H9 (cell line): Measurements from ENCODE around the gene MYLK. TPM values are rescaled to one million over a fixed set of nuclear protein-coding genes. Genes with fewer than 3 reads are reported as not detected.

Experiments
- DNase-seq: peaks from one replicate; pipeline ENCODE4 v3.0.0-alpha.2; 2017
- H2AFZ ChIP-seq: one replicate; pipeline ENCODE4 v1.6.1; 2013; ENCODE audit warnings: mild to moderate bottlenecking, low read length, control low read depth, moderate library complexity
- H2AK5ac ChIP-seq: 2 replicates; pipeline ENCODE4 v1.6.1; 2013; ENCODE audit warnings: low read length, control low read depth, mixed read lengths; ENCODE audit not compliant: insufficient read length
- H2BK120ac ChIP-seq: one replicate; pipeline ENCODE4 v1.6.1; 2013; ENCODE audit warnings: low read depth, mild to moderate bottlenecking, low read length, control low read depth, inconsistent platforms; ENCODE audit not compliant: poor library complexity, severe bottlenecking
- H2BK12ac ChIP-seq: 2 replicates; pipeline ENCODE4 v1.6.1; 2013; ENCODE audit warnings: low read length, control low read depth, mixed read lengths, low read depth; ENCODE audit not compliant: insufficient read length
- H2BK15ac ChIP-seq: 2 replicates; pipeline ENCODE4 v1.6.1; 2013; ENCODE audit warnings: low read depth, low read length, control low read depth
- H2BK20ac ChIP-seq: one replicate; pipeline ENCODE4 v1.6.1; 2013; ENCODE audit warnings: low read depth, mild to moderate bottlenecking, low read length, control low read depth, inconsistent platforms; ENCODE audit not compliant: poor library complexity, severe bottlenecking
- H2BK5ac ChIP-seq: 2 replicates; pipeline ENCODE4 v1.6.1; 2013; ENCODE audit warnings: low read length, control low read depth, mixed read lengths; ENCODE audit not compliant: insufficient read length
- H3K14ac ChIP-seq: 2 replicates; pipeline ENCODE4 v1.6.1; 2013; ENCODE audit warnings: low read length, control low read depth; ENCODE audit not compliant: insufficient read depth
- H3K18ac ChIP-seq: 2 replicates; pipeline ENCODE4 v1.6.1; 2013; ENCODE audit warnings: low read depth, mild to moderate bottlenecking, mixed read lengths, low read length, control low read depth; ENCODE audit not compliant: insufficient read length
- H3K23ac ChIP-seq: 2 replicates; pipeline ENCODE4 v1.6.1; 2013; ENCODE audit warnings: low read length, control low read depth, mixed read lengths, low read depth; ENCODE audit not compliant: insufficient read length
- H3K23me2 ChIP-seq: 2 replicates; pipeline ENCODE4 v1.6.1; 2013; ENCODE audit warnings: low read depth, mild to moderate bottlenecking, mixed read lengths, low read length, control low read depth; ENCODE audit not compliant: insufficient read length, poor library complexity, severe bottlenecking
- H3K27ac ChIP-seq: 2 replicates; pipeline ENCODE4 v1.5.1; 2013; ENCODE audit warnings: low read length, control low read depth, mixed read lengths, low read depth; ENCODE audit not compliant: insufficient read length
- H3K27me3 ChIP-seq: 2 replicates; pipeline ENCODE4 v1.6.1; 2013; ENCODE audit warnings: low read length, control low read depth, inconsistent platforms; ENCODE audit not compliant: insufficient read depth
- H3K4ac ChIP-seq: 2 replicates; pipeline ENCODE4 v1.6.1; 2013; ENCODE audit warnings: low read depth, mild to moderate bottlenecking, control low read depth, inconsistent platforms, low read length, moderate library complexity
- H3K4me1 ChIP-seq: 2 replicates; pipeline ENCODE4 v1.6.1; 2013; ENCODE audit warnings: low read length, control low read depth, inconsistent platforms; ENCODE audit not compliant: insufficient read depth
- H3K4me2 ChIP-seq: 2 replicates; pipeline ENCODE4 v1.6.1; 2013; ENCODE audit warnings: low read length, control low read depth, mixed read lengths; ENCODE audit not compliant: insufficient read length, insufficient read depth
- H3K56ac ChIP-seq: 2 replicates; pipeline ENCODE4 v1.6.1; 2013; ENCODE audit warnings: low read depth, mild to moderate bottlenecking, mixed read lengths, low read length, control low read depth; ENCODE audit not compliant: insufficient read length
- H3K79me1 ChIP-seq: 2 replicates; pipeline ENCODE4 v1.6.1; 2013; ENCODE audit warnings: low read depth, mild to moderate bottlenecking, moderate library complexity, low read length, control low read depth, inconsistent platforms; ENCODE audit not compliant: insufficient read depth, poor library complexity, severe bottlenecking
- H3K79me2 ChIP-seq: 2 replicates; pipeline ENCODE4 v1.6.1; 2013; ENCODE audit warnings: low read length, control low read depth, inconsistent platforms; ENCODE audit not compliant: insufficient read depth
- H3K9ac ChIP-seq: 2 replicates; pipeline ENCODE4 v1.6.1; 2013; ENCODE audit warnings: low read length, control low read depth, mixed read lengths; ENCODE audit not compliant: insufficient read length; ENCODE audit errors: extremely low read depth
- H3K9me3 ChIP-seq: one replicate; pipeline ENCODE4 v1.6.1; 2013; ENCODE audit warnings: low read depth, low read length, inconsistent platforms; ENCODE audit not compliant: control insufficient read depth
- H3T11ph ChIP-seq: one replicate; pipeline ENCODE4 v1.6.1; 2013; ENCODE audit warnings: mild to moderate bottlenecking, low read length, control low read depth, inconsistent platforms
- H4K20me1 ChIP-seq: one replicate; pipeline ENCODE4 v1.6.1; 2013; ENCODE audit not compliant: control insufficient read depth, insufficient read length, insufficient read depth
- H4K5ac ChIP-seq: 2 replicates; pipeline ENCODE4 v1.6.1; 2013; ENCODE audit warnings: low read depth, mild to moderate bottlenecking, mixed read lengths, low read length, control low read depth; ENCODE audit not compliant: insufficient read length
- H4K8ac ChIP-seq: replicated peaks from 2 replicates; pipeline ENCODE4 v1.6.1; 2013; ENCODE audit warnings: low read length, control low read depth, mixed read lengths, low read depth; ENCODE audit not compliant: insufficient read length
- H4K91ac ChIP-seq: 2 replicates; pipeline ENCODE4 v1.6.1; 2013; ENCODE audit warnings: low read depth, mild to moderate bottlenecking, moderate library complexity, mixed read lengths, low read length, control low read depth; ENCODE audit not compliant: insufficient read length
- H3K27ac Mint-ChIP-seq, 3 experiments: 2 replicates in 2 of 3; 3 replicates in 1 of 3; pipeline ENCODE4 v1.8.0; 2020 to 2021; ENCODE audit warnings: mixed read lengths in 3 of 3, mild to moderate bottlenecking in 1 of 3, moderate library complexity in 1 of 3
- H3K27me3 Mint-ChIP-seq: 2 replicates; pipeline ENCODE4 v1.8.0; 2021; ENCODE audit warnings: low read depth, mild to moderate bottlenecking, moderate library complexity, mixed read lengths
- H3K36me3 Mint-ChIP-seq, 3 experiments: 2 replicates in 2 of 3; 3 replicates in 1 of 3; pipeline ENCODE4 v1.8.0; 2020 to 2021; ENCODE audit warnings: low read depth in 3 of 3, mixed read lengths in 3 of 3; ENCODE audit not compliant: insufficient read depth in 1 of 3
- H3K4me1 Mint-ChIP-seq, 2 experiments: 2 replicates each; pipeline ENCODE4 v1.8.0; 2020; ENCODE audit warnings: mixed read lengths in 2 of 2
- H3K4me3 Mint-ChIP-seq, 2 experiments: 2 replicates in 1 of 2; 3 replicates in 1 of 2; pipeline ENCODE4 v1.8.0; 2020 to 2021; ENCODE audit warnings: mild to moderate bottlenecking in 2 of 2, mixed read lengths in 2 of 2, moderate library complexity in 1 of 2
- H3K9me3 Mint-ChIP-seq, 2 experiments: 2 replicates in 1 of 2; 3 replicates in 1 of 2; pipeline ENCODE4 v1.8.0; 2020; ENCODE audit warnings: mild to moderate bottlenecking in 2 of 2, mixed read lengths in 2 of 2, moderate library complexity in 1 of 2
- WGBS: extraction: QIAGEN DNeasy Blood & Tissue Kit; methylation state at CpG from one replicate; pipeline ENCODE4 v1.1.7; 2013; ENCODE audit warnings: missing lambda C conversion rate, low lambda C conversion rate, mixed read lengths; ENCODE audit not compliant: insufficient read length; ENCODE audit errors: extremely low coverage; 5-methylcytosine and 5-hydroxymethylcytosine counted together
- total RNA-seq: library from RNA; stranded (reverse); gene quantifications from 2 replicates; pipeline ENCODE4 v1.2.1, GENCODE V29; 2021
- TF ChIP-seq, protein P1 (sequence below): fragments of 200-600 bp; sonication (generic); conservative IDR thresholded peaks from 3 replicates; pipeline ENCODE4 v1.8.0; 2021; ENCODE audit warnings: antibody characterized with exemption, mild to moderate bottlenecking

The MYLK gene
- total RNA-seq, 1 experiment from 2014 or later = 10.1 TPM

DNA sequence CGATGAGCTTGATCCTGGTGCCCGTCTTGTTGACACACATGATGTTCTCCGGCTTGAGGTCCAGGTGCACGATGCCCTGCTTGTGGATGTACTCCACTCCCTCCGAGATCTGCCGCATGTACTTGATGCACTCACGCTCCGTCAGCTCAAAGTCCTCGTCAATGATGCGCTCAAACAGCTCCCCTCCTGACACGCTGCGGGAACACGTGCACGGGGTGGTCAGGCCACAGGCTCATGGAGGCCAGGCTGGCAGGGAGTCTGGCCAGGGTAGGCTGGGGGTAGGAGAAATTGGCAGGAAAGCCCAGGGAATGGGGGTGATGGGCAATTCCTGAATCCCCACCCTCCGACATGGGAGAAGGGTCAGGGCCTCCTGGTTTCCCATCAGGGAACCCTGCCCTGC is 243.8 kb downstream of the MYLK start:
- H3K4me2 ChIP-seq = no peak overlapping the region
- Mint-ChIP-seq H3K27ac (peak overlapping the region in 1 of 3 experiments; percentile 37; a peak in 2 of 7 replicates), H3K27me3 (no peaks in the 10 kb centered on the region), H3K9me3 (no peaks in the 10 kb centered on the region), H3K36me3 (no peaks in the 10 kb centered on the region; a peak in 1 of 7 replicates), H3K4me1 (peaks cover 32 to 47% of the 10 kb centered on the region in 2 experiments), H3K4me3 (no peak overlapping the region; a peak in 1 of 5 replicates)
- H3K4ac ChIP-seq = no peak overlapping the region
- no peak overlapping the region for H2BK5ac ChIP-seq
- no peak overlapping the region for H2AFZ ChIP-seq
- no peak overlapping the region for H2BK20ac ChIP-seq
- H4K5ac ChIP-seq = no peak overlapping the region
- H3K14ac ChIP-seq = no peak overlapping the region; the same call in 1 of the 2 replicates
- H3K79me2 ChIP-seq = no peaks in the 10 kb centered on the region
- no peak overlapping the region for H2AK5ac ChIP-seq
- H3T11ph ChIP-seq = no peak overlapping the region
- H4K91ac ChIP-seq = no peak overlapping the region
- H2BK120ac ChIP-seq = no peak overlapping the region
- DNase-seq = no peak
- no CpG with 5 or more reads among the region's 15 CpGs for WGBS
- H3K9me3 ChIP-seq = no peaks in the 10 kb centered on the region
- H2BK15ac ChIP-seq = no peak overlapping the region
- H3K27me3 ChIP-seq = no peaks in the 10 kb centered on the region
- H3K23ac ChIP-seq = no peak overlapping the region
- H3K18ac ChIP-seq = no peak overlapping the region
- no peaks in the 10 kb centered on the region for H3K79me1 ChIP-seq
- no peak overlapping the region for H2BK12ac ChIP-seq
- H4K20me1 ChIP-seq = no peaks in the 10 kb centered on the region
- H3K23me2 ChIP-seq = no peaks in the 10 kb centered on the region
- H4K8ac ChIP-seq = no peak overlapping the region
- H3K4me1 ChIP-seq = no peaks in the 10 kb centered on the region; the same call in 1 of the 2 replicates
- H3K27ac ChIP-seq = no peak overlapping the region
- H3K56ac ChIP-seq = no peak overlapping the region
- H3K9ac ChIP-seq = no peak overlapping the region
- TF ChIP-seq, protein P1, sequence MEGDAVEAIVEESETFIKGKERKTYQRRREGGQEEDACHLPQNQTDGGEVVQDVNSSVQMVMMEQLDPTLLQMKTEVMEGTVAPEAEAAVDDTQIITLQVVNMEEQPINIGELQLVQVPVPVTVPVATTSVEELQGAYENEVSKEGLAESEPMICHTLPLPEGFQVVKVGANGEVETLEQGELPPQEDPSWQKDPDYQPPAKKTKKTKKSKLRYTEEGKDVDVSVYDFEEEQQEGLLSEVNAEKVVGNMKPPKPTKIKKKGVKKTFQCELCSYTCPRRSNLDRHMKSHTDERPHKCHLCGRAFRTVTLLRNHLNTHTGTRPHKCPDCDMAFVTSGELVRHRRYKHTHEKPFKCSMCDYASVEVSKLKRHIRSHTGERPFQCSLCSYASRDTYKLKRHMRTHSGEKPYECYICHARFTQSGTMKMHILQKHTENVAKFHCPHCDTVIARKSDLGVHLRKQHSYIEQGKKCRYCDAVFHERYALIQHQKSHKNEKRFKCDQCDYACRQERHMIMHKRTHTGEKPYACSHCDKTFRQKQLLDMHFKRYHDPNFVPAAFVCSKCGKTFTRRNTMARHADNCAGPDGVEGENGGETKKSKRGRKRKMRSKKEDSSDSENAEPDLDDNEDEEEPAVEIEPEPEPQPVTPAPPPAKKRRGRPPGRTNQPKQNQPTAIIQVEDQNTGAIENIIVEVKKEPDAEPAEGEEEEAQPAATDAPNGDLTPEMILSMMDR = no peak
